DOHH2 (cell line): ENCODE results near the gene BCAP31.

ENCODE experiments used
- H3F3A ChIP-seq: fragments of 200-600 bp; sonication (generic), shearing (Covaris generic); 2 replicates; pipeline ENCODE4 v1.6.0; 2016; ENCODE audit warnings: antibody characterized with exemption, mild to moderate bottlenecking; ENCODE audit not compliant: control insufficient read depth, insufficient read depth
- H3K27ac ChIP-seq: fragments of 200-600 bp; sonication (generic); 2 replicates; pipeline ENCODE4 v1.5.1; 2014; ENCODE audit warnings: low read depth, mild to moderate bottlenecking, low read length, moderate library complexity
- H3K27me3 ChIP-seq: fragments of 200-600 bp; sonication (generic); 2 replicates; pipeline ENCODE4 v1.6.1; 2014; ENCODE audit warnings: mild to moderate bottlenecking, low read length, mixed read lengths; ENCODE audit not compliant: control insufficient read depth
- H3K36me3 ChIP-seq: fragments of 200-600 bp; sonication (generic); 2 replicates; pipeline ENCODE4 v1.6.1; 2014; ENCODE audit warnings: mild to moderate bottlenecking, low read length, moderate library complexity, mixed read lengths; ENCODE audit not compliant: control insufficient read depth
- H3K4me1 ChIP-seq: fragments of 200-600 bp; sonication (generic); 2 replicates; pipeline ENCODE4 v1.6.1; 2014; ENCODE audit warnings: mild to moderate bottlenecking, low read length, mixed read lengths; ENCODE audit not compliant: control insufficient read depth
- H3K4me2 ChIP-seq: fragments of 200-600 bp; sonication (generic); 2 replicates; pipeline ENCODE4 v1.6.0; 2014; ENCODE audit warnings: mild to moderate bottlenecking, low read length, moderate library complexity
- H3K4me3 ChIP-seq: fragments of 200-600 bp; sonication (generic); 2 replicates; pipeline ENCODE4 v1.5.1; 2014; ENCODE audit warnings: mild to moderate bottlenecking, low read length, mixed read lengths
- H3K79me2 ChIP-seq: fragments of 200-600 bp; sonication (generic); 2 replicates; pipeline ENCODE4 v1.6.1; 2014; ENCODE audit warnings: mild to moderate bottlenecking, low read length, mixed read lengths; ENCODE audit not compliant: control insufficient read depth
- H3K9me2 ChIP-seq: fragments of 200-600 bp; sonication (generic); replicated peaks from 2 replicates; pipeline ENCODE4 v1.6.1; 2014; ENCODE audit warnings: mild to moderate bottlenecking, low read length, mixed read lengths; ENCODE audit not compliant: control insufficient read depth
- H3K9me3 ChIP-seq: fragments of 200-600 bp; sonication (generic); 2 replicates; pipeline ENCODE4 v1.6.1; 2014; ENCODE audit warnings: antibody characterized with exemption, low read length, mixed read lengths; ENCODE audit not compliant: control insufficient read depth, insufficient read depth
- H4K20me1 ChIP-seq: fragments of 200-600 bp; sonication (generic); 2 replicates; pipeline ENCODE4 v1.6.0; 2014; ENCODE audit warnings: low read depth, mild to moderate bottlenecking, antibody characterized with exemption, low read length, moderate library complexity; ENCODE audit not compliant: control insufficient read depth, insufficient read depth
- EZH2phosphoT487 ChIP-seq: fragments of 200-600 bp; sonication (generic); IDR thresholded peaks from 2 replicates; pipeline ENCODE4 v1.6.1; 2017; ENCODE audit warnings: borderline replicate concordance, mild to moderate bottlenecking, antibody characterized with exemption, low read length, moderate library complexity, mixed read lengths
- TF ChIP-seq, protein P1 (sequence below): fragments of 200-600 bp; sonication (generic); IDR thresholded peaks from one replicate; pipeline ENCODE4 v1.5.1; 2014; ENCODE audit warnings: antibody characterized with exemption, mild to moderate bottlenecking, low read depth, low read length; ENCODE audit not compliant: poor library complexity, severe bottlenecking

The BCAP31 gene

DNA sequence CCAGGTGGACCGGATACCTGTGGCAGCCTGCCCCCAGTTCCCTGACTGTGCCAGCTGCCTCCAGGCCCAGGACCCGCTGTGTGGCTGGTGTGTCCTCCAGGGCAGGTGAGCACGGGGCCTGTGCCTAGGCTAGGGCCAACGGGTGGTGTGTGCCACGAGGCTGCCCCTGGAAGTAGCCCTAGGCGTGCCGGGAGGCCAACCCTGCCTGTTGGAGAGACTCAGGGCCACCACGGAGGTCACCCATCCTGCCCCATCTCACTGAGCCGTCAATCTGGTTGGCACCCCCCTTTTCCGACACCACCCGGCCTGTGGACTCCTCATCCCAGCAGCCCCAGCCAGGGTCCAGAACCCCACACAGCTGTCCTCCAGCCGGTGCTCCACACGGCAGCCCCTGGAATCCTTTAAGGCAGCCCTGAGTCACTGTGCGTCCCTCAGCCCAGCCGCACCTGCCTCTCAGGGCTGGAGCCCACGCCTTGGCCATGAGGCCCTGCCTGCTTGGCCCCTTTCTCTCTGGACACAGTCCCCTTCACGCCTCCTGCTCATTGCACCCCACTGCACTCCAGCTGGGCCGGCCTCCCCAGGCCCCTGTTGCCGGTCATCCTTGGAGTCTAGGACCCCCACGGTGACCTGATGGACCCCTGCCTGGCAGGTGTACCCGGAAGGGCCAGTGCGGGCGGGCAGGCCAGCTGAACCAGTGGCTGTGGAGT lies 45.1 kb upstream of the BCAP31 start:
- Histone ChIP-seq H3K9me2 (no peaks in the 10 kb centered on the region), H3K9me3 (no peaks in the 10 kb centered on the region), H3K4me1 (peaks cover 3% of the 10 kb centered on the region; the same call in 1 of the 2 replicates), H3K36me3 (no peaks in the 10 kb centered on the region), H3F3A (no peaks in the 10 kb centered on the region), H3K27me3 (no peaks in the 10 kb centered on the region), H3K27ac (no peak overlapping the region), H4K20me1 (no peaks in the 10 kb centered on the region), H3K4me2 (no peak overlapping the region), H3K79me2 (no peaks in the 10 kb centered on the region), H3K4me3 (no peak overlapping the region)
- TF ChIP-seq, protein P1, sequence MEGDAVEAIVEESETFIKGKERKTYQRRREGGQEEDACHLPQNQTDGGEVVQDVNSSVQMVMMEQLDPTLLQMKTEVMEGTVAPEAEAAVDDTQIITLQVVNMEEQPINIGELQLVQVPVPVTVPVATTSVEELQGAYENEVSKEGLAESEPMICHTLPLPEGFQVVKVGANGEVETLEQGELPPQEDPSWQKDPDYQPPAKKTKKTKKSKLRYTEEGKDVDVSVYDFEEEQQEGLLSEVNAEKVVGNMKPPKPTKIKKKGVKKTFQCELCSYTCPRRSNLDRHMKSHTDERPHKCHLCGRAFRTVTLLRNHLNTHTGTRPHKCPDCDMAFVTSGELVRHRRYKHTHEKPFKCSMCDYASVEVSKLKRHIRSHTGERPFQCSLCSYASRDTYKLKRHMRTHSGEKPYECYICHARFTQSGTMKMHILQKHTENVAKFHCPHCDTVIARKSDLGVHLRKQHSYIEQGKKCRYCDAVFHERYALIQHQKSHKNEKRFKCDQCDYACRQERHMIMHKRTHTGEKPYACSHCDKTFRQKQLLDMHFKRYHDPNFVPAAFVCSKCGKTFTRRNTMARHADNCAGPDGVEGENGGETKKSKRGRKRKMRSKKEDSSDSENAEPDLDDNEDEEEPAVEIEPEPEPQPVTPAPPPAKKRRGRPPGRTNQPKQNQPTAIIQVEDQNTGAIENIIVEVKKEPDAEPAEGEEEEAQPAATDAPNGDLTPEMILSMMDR: no peak

GRCh38 chrX:153768311-153769157 lies 44.3 kb upstream of the BCAP31 start:
- H3K36me3 ChIP-seq: no peaks in the 10 kb centered on the region
- peaks cover 3% of the 10 kb centered on the region; the same call in 1 of the 2 replicates for H3K4me1 ChIP-seq
- no peaks in the 10 kb centered on the region for H3K79me2 ChIP-seq
- no peak for TF ChIP-seq EZH2phosphoT487
- TF ChIP-seq, protein P1: peak; percentile 19
- H3K9me2 ChIP-seq: no peaks in the 10 kb centered on the region
- H3K27ac ChIP-seq: no peak overlapping the region
- no peaks in the 10 kb centered on the region for H3K9me3 ChIP-seq
- H4K20me1 ChIP-seq: no peaks in the 10 kb centered on the region
- no peaks in the 10 kb centered on the region for H3F3A ChIP-seq
- no peak overlapping the region for H3K4me2 ChIP-seq
- no peak overlapping the region for H3K4me3 ChIP-seq
- H3K27me3 ChIP-seq: no peaks in the 10 kb centered on the region

GRCh38 chrX:153767674-153768055 lies 43.5 kb upstream of the BCAP31 start:
- H3K4me1 ChIP-seq: peaks cover 3% of the 10 kb centered on the region; the same call in 1 of the 2 replicates
- no peaks in the 10 kb centered on the region for H3K9me2 ChIP-seq
- H4K20me1 ChIP-seq: no peaks in the 10 kb centered on the region
- H3F3A ChIP-seq: no peaks in the 10 kb centered on the region
- no peaks in the 10 kb centered on the region for H3K36me3 ChIP-seq
- H3K4me3 ChIP-seq: no peak overlapping the region
- H3K27me3 ChIP-seq: no peaks in the 10 kb centered on the region
- TF ChIP-seq, protein P1: no peak
- no peak for TF ChIP-seq EZH2phosphoT487
- no peak overlapping the region for H3K27ac ChIP-seq
- no peak overlapping the region for H3K4me2 ChIP-seq
- no peaks in the 10 kb centered on the region for H3K79me2 ChIP-seq
- no peaks in the 10 kb centered on the region for H3K9me3 ChIP-seq
